Measurements from ENCODE around the gene CMIP. TPM values are rescaled to one million over a fixed set of nuclear protein-coding genes. Genes with fewer than 3 reads are reported as not detected.

Gene CMIP
- total RNA-seq, 2 experiments from 2014 or later = 65.4 to 76.7 TPM

GRCh38 chr16:81588326-81589081 is 143.9 kb downstream of the CMIP start:
- no peak for ATAC-seq (ENCODE audit: low read depth)
- Mint-ChIP-seq H3K9me3 (no peaks in the 10 kb centered on the region), H3K4me3 (no peak overlapping the region), H3K4me1 (peaks cover 10% of the 10 kb centered on the region), H3K27ac (no peak overlapping the region), H3K36me3 (peaks cover 4% of the 10 kb centered on the region), H3K27me3 (no peaks in the 10 kb centered on the region)
- no peak for DNase-seq
- POLR2A ChIA-PET = no interaction called here

DNA sequence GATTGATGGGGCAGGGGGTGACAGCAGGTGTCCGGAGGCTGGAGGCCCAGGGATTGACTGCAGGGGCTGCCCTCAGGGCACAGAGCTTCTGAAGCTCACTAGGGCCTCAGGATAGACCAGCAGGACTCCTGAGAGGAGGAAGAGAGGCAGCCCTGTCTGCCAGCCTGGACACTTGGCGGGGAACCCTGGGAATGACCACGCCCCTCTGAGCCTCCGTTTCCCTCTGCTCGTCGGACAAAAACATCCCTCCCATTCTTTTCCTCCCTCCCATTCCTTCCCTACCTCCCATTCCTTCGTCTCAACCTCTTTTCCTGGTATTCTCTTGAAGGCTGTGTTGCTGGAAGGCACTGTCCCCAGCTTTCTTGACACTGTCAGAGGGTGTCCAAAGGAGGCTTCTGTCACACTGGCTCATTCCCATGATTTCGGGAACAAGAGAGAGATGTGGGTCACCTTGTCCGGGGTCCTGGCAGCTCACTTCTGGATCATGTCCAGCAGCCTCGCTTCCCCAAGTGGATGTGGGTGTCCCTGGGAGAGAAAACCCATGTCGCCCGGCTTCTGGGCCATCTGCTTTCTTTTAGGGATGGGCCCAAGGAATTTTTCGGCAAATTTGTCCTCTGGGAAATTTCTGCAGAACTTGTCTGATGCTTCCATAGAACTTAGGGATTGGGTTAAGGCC is 145.5 kb downstream of the CMIP start:
- no peak overlapping the region for H3K27ac Mint-ChIP-seq
- no peak overlapping the region for H3K4me3 Mint-ChIP-seq
- no peak for ATAC-seq (ENCODE audit: low read depth)
- DNase-seq = no peak
- no peaks in the 10 kb centered on the region for H3K9me3 Mint-ChIP-seq
- POLR2A ChIA-PET = no interaction called here
- H3K4me1 Mint-ChIP-seq = peaks cover 12% of the 10 kb centered on the region
- H3K27me3 Mint-ChIP-seq = no peaks in the 10 kb centered on the region
- peaks cover 6% of the 10 kb centered on the region for H3K36me3 Mint-ChIP-seq

GRCh38 chr16:81590714-81591544 is 146.3 kb downstream of the CMIP start:
- no peaks in the 10 kb centered on the region for H3K27me3 Mint-ChIP-seq
- ATAC-seq (ENCODE audit: low read depth) (no peak), DNase-seq (no peak)
- peaks cover 6% of the 10 kb centered on the region for H3K36me3 Mint-ChIP-seq
- H3K27ac Mint-ChIP-seq = no peak overlapping the region
- no peaks in the 10 kb centered on the region for H3K9me3 Mint-ChIP-seq
- H3K4me3 Mint-ChIP-seq = no peak overlapping the region
- POLR2A ChIA-PET = no interaction called here
- H3K4me1 Mint-ChIP-seq = peaks cover 13% of the 10 kb centered on the region

- H3K27ac Mint-ChIP-seq = no peak overlapping the region
- H3K4me3 Mint-ChIP-seq = no peak overlapping the region
- H3K36me3 Mint-ChIP-seq = peaks cover 6% of the 10 kb centered on the region
- no peak for DNase-seq
- POLR2A ChIA-PET = no interaction called here
- peaks cover 13% of the 10 kb centered on the region for H3K4me1 Mint-ChIP-seq
- no peaks in the 10 kb centered on the region for H3K27me3 Mint-ChIP-seq
- ATAC-seq (ENCODE audit: low read depth) = no peak
- no peaks in the 10 kb centered on the region for H3K9me3 Mint-ChIP-seq
Observed at GRCh38 chr16:81591545-81591870, 146.9 kb downstream of the CMIP start.

GRCh38 chr16:81592353-81592866 is 147.8 kb downstream of the CMIP start:
- peaks cover 6% of the 10 kb centered on the region for H3K36me3 Mint-ChIP-seq
- peaks cover 14% of the 10 kb centered on the region for H3K4me1 Mint-ChIP-seq
- POLR2A ChIA-PET = no interaction called here
- H3K27me3 Mint-ChIP-seq = no peaks in the 10 kb centered on the region
- no peak overlapping the region for H3K4me3 Mint-ChIP-seq
- DNase-seq = no peak
- H3K27ac Mint-ChIP-seq = no peak overlapping the region
- ATAC-seq (ENCODE audit: low read depth) = no peak
- no peaks in the 10 kb centered on the region for H3K9me3 Mint-ChIP-seq

GRCh38 chr16:81593481-81593880 is 148.9 kb downstream of the CMIP start:
- Mint-ChIP-seq H3K9me3 (no peaks in the 10 kb centered on the region), H3K36me3 (peaks cover 5% of the 10 kb centered on the region), H3K27me3 (no peaks in the 10 kb centered on the region), H3K4me1 (peaks cover 12% of the 10 kb centered on the region), H3K4me3 (no peak overlapping the region), H3K27ac (no peak overlapping the region)
- ATAC-seq (ENCODE audit: low read depth) (no peak), DNase-seq (no peak)
- POLR2A ChIA-PET = no interaction called here

- H3K4me1 Mint-ChIP-seq = peaks cover 8% of the 10 kb centered on the region
- POLR2A ChIA-PET = no interaction called here
- no peak for ATAC-seq (ENCODE audit: low read depth)
Observed at GRCh38 chr16:81595629-81596292, 151.2 kb downstream of the CMIP start.

GRCh38 chr16:81597079-81597658 is 152.6 kb downstream of the CMIP start:
- H3K4me1 Mint-ChIP-seq = peaks cover 6% of the 10 kb centered on the region
- no peak overlapping the region for H3K4me3 Mint-ChIP-seq
- peaks cover 4% of the 10 kb centered on the region for H3K36me3 Mint-ChIP-seq
- H3K9me3 Mint-ChIP-seq = no peaks in the 10 kb centered on the region
- DNase-seq (no peak), ATAC-seq (ENCODE audit: low read depth) (no peak)
- POLR2A ChIA-PET = no interaction called here
- H3K27me3 Mint-ChIP-seq = no peaks in the 10 kb centered on the region
- H3K27ac Mint-ChIP-seq = no peak overlapping the region

More at GRCh38 chr16:81595629-81596292, 151.2 kb downstream of the CMIP start:
- no peak overlapping the region for H3K27ac Mint-ChIP-seq
- peaks cover 4% of the 10 kb centered on the region for H3K36me3 Mint-ChIP-seq
- H3K27me3 Mint-ChIP-seq = no peaks in the 10 kb centered on the region
- no peak overlapping the region for H3K4me3 Mint-ChIP-seq
- DNase-seq = no peak
- H3K9me3 Mint-ChIP-seq = no peaks in the 10 kb centered on the region

DNA sequence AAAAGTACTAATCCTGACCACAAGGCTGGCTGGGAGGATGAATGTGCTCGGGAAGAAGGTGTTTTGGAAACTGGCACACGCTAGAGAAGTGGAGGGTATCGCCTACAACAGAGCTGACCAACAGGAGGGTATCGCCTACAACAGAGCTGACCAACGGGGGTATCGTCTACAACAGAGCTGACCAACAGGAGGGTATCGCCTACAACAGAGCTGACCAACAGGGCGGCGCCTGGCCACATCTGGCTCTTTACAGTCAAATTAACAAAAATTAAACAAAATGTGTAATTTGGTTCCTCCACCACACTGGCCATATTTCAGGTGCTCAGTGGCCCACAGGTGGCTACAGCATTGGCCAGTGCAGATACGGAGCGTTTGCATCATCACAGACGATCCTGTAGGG is 153.5 kb downstream of the CMIP start:
- POLR2A ChIA-PET = interaction anchor here (0.7 kb wide), 1 partner anchor 20 kb away, joined by 5 read pairs; no protein-coding TSS in a partner anchor
- no peak for DNase-seq
- H3K4me1 Mint-ChIP-seq = peaks cover 5% of the 10 kb centered on the region
- H3K9me3 Mint-ChIP-seq = no peaks in the 10 kb centered on the region
- no peak overlapping the region for H3K4me3 Mint-ChIP-seq
- no peak overlapping the region for H3K27ac Mint-ChIP-seq
- no peaks in the 10 kb centered on the region for H3K27me3 Mint-ChIP-seq
- no peak for ATAC-seq (ENCODE audit: low read depth)
- peaks cover 4% of the 10 kb centered on the region for H3K36me3 Mint-ChIP-seq

GRCh38 chr16:81599034-81599744 is 154.6 kb downstream of the CMIP start:
- no peak overlapping the region for H3K27ac Mint-ChIP-seq
- H3K36me3 Mint-ChIP-seq = peaks cover 2% of the 10 kb centered on the region
- H3K27me3 Mint-ChIP-seq = no peaks in the 10 kb centered on the region
- POLR2A ChIA-PET = no interaction called here
- no peak overlapping the region for H3K4me3 Mint-ChIP-seq
- no peaks in the 10 kb centered on the region for H3K9me3 Mint-ChIP-seq
- no peak for DNase-seq
- ATAC-seq (ENCODE audit: low read depth) = no peak
- H3K4me1 Mint-ChIP-seq = peaks cover 3% of the 10 kb centered on the region

GRCh38 chr16:81600275-81600674 is 155.7 kb downstream of the CMIP start:
- Mint-ChIP-seq H3K4me3 (no peak overlapping the region), H3K4me1 (peaks cover 3% of the 10 kb centered on the region), H3K36me3 (no peaks in the 10 kb centered on the region), H3K9me3 (no peaks in the 10 kb centered on the region), H3K27ac (no peak overlapping the region), H3K27me3 (no peaks in the 10 kb centered on the region)
- DNase-seq = no peak
- POLR2A ChIA-PET = no interaction called here
- no peak for ATAC-seq (ENCODE audit: low read depth)

DNA sequence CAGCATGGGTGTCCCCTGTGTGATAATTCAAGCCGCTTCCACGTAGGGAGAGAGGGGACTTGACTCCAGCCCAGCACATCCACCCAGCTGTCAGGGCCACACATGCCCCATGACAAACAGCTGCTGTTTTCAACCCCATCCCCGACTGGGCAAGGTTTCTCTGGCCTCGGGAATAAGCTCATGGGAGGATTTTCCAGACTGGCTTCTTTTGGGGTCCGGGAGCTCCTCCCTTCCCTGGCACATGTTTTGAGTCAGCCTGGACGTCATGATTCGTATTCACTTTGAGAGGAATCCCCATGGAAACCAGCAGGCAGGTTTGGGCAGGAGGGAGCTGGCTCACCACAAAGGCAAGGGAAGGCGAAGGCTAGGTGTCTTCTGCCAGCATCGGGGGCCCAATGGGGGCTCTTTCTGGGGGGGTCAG is 156.4 kb downstream of the CMIP start:
- H3K27ac Mint-ChIP-seq = no peak overlapping the region
- ATAC-seq (ENCODE audit: low read depth) (no peak), DNase-seq (no peak)
- H3K36me3 Mint-ChIP-seq = no peaks in the 10 kb centered on the region
- no peaks in the 10 kb centered on the region for H3K27me3 Mint-ChIP-seq
- H3K4me3 Mint-ChIP-seq = no peak overlapping the region
- H3K9me3 Mint-ChIP-seq = no peaks in the 10 kb centered on the region
- peaks cover 2% of the 10 kb centered on the region for H3K4me1 Mint-ChIP-seq
- POLR2A ChIA-PET = no interaction called here
